WTC11 (cell line): Measurements from ENCODE around the gene PALB2. TPM values are rescaled to one million over a fixed set of nuclear protein-coding genes. Genes with fewer than 3 reads are reported as not detected.

Experiments
- ATAC-seq: fragments of 200-7000 bp; cut with Tn5 transposase; 2 replicates; pipeline ENCODE4 v1.10.0; 2021; ENCODE audit warnings: mild to moderate bottlenecking, moderate library complexity
- CTCF ChIA-PET: fragments of 300-600 bp; sonication (Branson Sonifier 250); formaldehyde crosslinking; loops from one replicate; lab custom pipeline; 2021; ENCODE audit warnings: antibody characterized with exemption; lab: Charles Lee
- POLR2A ChIA-PET: fragments of 350-600 bp; sonication (Branson Sonifier 250); formaldehyde crosslinking; loops from one replicate; lab custom pipeline; 2021; ENCODE audit warnings: antibody characterized with exemption; lab: Charles Lee
- DNase-seq: peaks from one replicate; pipeline ENCODE4 v3.0.0; 2021; ENCODE audit warnings: low spot score
- H3K27ac Mint-ChIP-seq: 2 replicates; pipeline ENCODE4 v1.8.0; 2021; ENCODE audit warnings: mixed read lengths
- H3K27me3 Mint-ChIP-seq: 2 replicates; pipeline ENCODE4 v1.8.0; 2021; ENCODE audit warnings: low read depth, mild to moderate bottlenecking, moderate library complexity, mixed read lengths
- H3K36me3 Mint-ChIP-seq: 2 replicates; pipeline ENCODE4 v1.8.0; 2021; ENCODE audit warnings: mixed read lengths
- H3K4me1 Mint-ChIP-seq: 2 replicates; pipeline ENCODE4 v1.8.0; 2022; ENCODE audit warnings: mixed read lengths
- H3K4me3 Mint-ChIP-seq: 2 replicates; pipeline ENCODE4 v1.8.0; 2021; ENCODE audit warnings: mild to moderate bottlenecking, moderate library complexity, mixed read lengths
- H3K9me3 Mint-ChIP-seq: 2 replicates; pipeline ENCODE4 v1.8.0; 2021; ENCODE audit warnings: mixed read lengths
- ELF4 ChIP-seq: sonication (generic); formaldehyde crosslinking; IDR thresholded peaks from 2 replicates; pipeline ENCODE4 v1.8.1; 2022; ENCODE audit warnings: low read depth, mild to moderate bottlenecking, moderate library complexity, missing genetic modification reagents
- FOXK1 ChIP-seq: sonication (generic); formaldehyde crosslinking; IDR thresholded peaks from 2 replicates; pipeline ENCODE4 v1.8.0; 2022; ENCODE audit warnings: mild to moderate bottlenecking, moderate library complexity, missing genetic modification reagents
- GRHL2 ChIP-seq: fragments of 250-450 bp; sonication (Bioruptor Pico); IDR thresholded peaks from 2 replicates; pipeline ENCODE4 v1.8.0; 2022; ENCODE audit warnings: mild to moderate bottlenecking, moderate library complexity; ENCODE audit not compliant: insufficient replicate concordance, severe bottlenecking
- JAZF1 ChIP-seq: fragments of 250-450 bp; sonication (Bioruptor Pico); IDR thresholded peaks from 2 replicates; pipeline ENCODE4 v1.9.0; 2021; ENCODE audit warnings: moderate library complexity, mild to moderate bottlenecking, inconsistent platforms
- JUN ChIP-seq: sonication (generic); formaldehyde crosslinking; IDR thresholded peaks from 2 replicates; pipeline ENCODE4 v1.8.0; 2023; ENCODE audit warnings: mild to moderate bottlenecking, missing genetic modification reagents
- KAT7 ChIP-seq: sonication (generic); formaldehyde crosslinking; IDR thresholded peaks from 2 replicates; pipeline ENCODE4 v1.8.1; 2023; ENCODE audit warnings: missing genetic modification reagents, mild to moderate bottlenecking, borderline replicate concordance
- NFATC4 ChIP-seq: fragments of 250-450 bp; sonication (Bioruptor Pico); IDR thresholded peaks from 2 replicates; pipeline ENCODE4 v1.9.0; 2021; ENCODE audit warnings: mild to moderate bottlenecking
- NFE2L1 ChIP-seq: sonication (generic); formaldehyde crosslinking; IDR thresholded peaks from 2 replicates; pipeline ENCODE4 v1.8.1; 2023; ENCODE audit warnings: missing genetic modification reagents
- PRRX2 ChIP-seq: fragments of 250-450 bp; sonication (Bioruptor Pico); IDR thresholded peaks from 2 replicates; pipeline ENCODE4 v1.8.0; 2021; ENCODE audit warnings: mild to moderate bottlenecking
- TEAD4 ChIP-seq: sonication (generic); formaldehyde crosslinking; IDR thresholded peaks from 2 replicates; pipeline ENCODE4 v1.8.0; 2022; ENCODE audit warnings: mild to moderate bottlenecking, missing genetic modification reagents
- total RNA-seq: library from RNA; stranded (reverse); gene quantifications from 3 replicates; pipeline ENCODE4 v1.2.3, GENCODE V29; 2021
- TF ChIP-seq, protein P1 (sequence below): sonication (generic); formaldehyde crosslinking; IDR thresholded peaks from 2 replicates; pipeline ENCODE4 v1.8.1; 2022; ENCODE audit warnings: mild to moderate bottlenecking, moderate library complexity, missing genetic modification reagents
- TF ChIP-seq, protein P2 (sequence below): sonication (generic); formaldehyde crosslinking; IDR thresholded peaks from 2 replicates; pipeline ENCODE4 v1.8.1; 2022; ENCODE audit warnings: mild to moderate bottlenecking, missing genetic modification reagents, moderate library complexity, borderline replicate concordance
- TF ChIP-seq, protein P3 (sequence below): sonication (generic); formaldehyde crosslinking; conservative IDR thresholded peaks from 2 replicates; pipeline ENCODE4 v1.8.1; 2022; ENCODE audit warnings: mild to moderate bottlenecking, missing genetic modification reagents
- TF ChIP-seq, protein P4 (sequence below): sonication (generic); formaldehyde crosslinking; IDR thresholded peaks from 2 replicates; pipeline ENCODE4 v1.8.1; 2023; ENCODE audit warnings: mild to moderate bottlenecking, missing genetic modification reagents
- TF ChIP-seq, protein P5 (sequence below): fragments of 250-450 bp; sonication (Bioruptor Pico); IDR thresholded peaks from 2 replicates; pipeline ENCODE4 v1.9.0; 2021; ENCODE audit warnings: mild to moderate bottlenecking, borderline replicate concordance
- TF ChIP-seq, protein P6 (sequence below): fragments of 250-450 bp; sonication (Bioruptor Pico); IDR thresholded peaks from 2 replicates; pipeline ENCODE4 v2.1.2; 2022; ENCODE audit warnings: mild to moderate bottlenecking, moderate library complexity
- TF ChIP-seq, protein P7 (sequence below): sonication (generic); formaldehyde crosslinking; IDR thresholded peaks from 2 replicates; pipeline ENCODE4 v1.8.0; 2023; ENCODE audit warnings: missing genetic modification reagents

PALB2 gene
- total RNA-seq, 1 experiment from 2014 or later, result 32.1 TPM

DNA sequence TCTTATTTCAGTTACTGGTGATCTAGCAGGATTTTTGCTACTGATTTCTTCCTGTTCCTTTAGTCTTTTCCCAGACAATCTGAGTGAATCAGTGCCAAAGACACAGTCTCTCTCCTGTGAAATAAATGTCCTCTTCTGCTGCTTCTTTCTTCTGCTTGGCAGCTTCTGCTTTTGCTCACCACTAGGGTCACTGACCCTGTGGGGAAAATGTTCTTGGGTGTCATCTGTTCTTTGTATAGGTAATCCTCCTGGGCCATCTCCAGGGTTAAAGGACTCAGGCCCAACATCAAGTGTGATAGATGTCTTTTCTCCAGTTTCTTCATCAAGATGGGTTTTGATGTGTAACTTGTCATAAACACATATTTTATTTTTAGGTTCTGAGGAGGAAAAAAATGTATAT lies 5.2 kb downstream of the PALB2 start:
- CTCF ChIA-PET, result no interaction called here
- no peak for DNase-seq
- Mint-ChIP-seq H3K27me3 (no peaks in the 10 kb centered on the region; the same call in 1 of the 2 replicates), H3K27ac (no peak overlapping the region), H3K4me3 (no peak overlapping the region), H3K36me3 (peaks cover 45% of the 10 kb centered on the region), H3K9me3 (no peaks in the 10 kb centered on the region), H3K4me1 (peaks cover 7% of the 10 kb centered on the region)
- ATAC-seq, result no peak
- TF ChIP-seq, protein P1, sequence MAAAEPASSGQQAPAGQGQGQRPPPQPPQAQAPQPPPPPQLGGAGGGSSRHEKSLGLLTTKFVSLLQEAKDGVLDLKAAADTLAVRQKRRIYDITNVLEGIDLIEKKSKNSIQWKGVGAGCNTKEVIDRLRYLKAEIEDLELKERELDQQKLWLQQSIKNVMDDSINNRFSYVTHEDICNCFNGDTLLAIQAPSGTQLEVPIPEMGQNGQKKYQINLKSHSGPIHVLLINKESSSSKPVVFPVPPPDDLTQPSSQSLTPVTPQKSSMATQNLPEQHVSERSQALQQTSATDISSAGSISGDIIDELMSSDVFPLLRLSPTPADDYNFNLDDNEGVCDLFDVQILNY, result no peak
- TF ChIP-seq, protein P2, sequence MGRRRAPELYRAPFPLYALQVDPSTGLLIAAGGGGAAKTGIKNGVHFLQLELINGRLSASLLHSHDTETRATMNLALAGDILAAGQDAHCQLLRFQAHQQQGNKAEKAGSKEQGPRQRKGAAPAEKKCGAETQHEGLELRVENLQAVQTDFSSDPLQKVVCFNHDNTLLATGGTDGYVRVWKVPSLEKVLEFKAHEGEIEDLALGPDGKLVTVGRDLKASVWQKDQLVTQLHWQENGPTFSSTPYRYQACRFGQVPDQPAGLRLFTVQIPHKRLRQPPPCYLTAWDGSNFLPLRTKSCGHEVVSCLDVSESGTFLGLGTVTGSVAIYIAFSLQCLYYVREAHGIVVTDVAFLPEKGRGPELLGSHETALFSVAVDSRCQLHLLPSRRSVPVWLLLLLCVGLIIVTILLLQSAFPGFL (CRISPR knock-in tag), result no peak
- TF ChIP-seq, protein P3, sequence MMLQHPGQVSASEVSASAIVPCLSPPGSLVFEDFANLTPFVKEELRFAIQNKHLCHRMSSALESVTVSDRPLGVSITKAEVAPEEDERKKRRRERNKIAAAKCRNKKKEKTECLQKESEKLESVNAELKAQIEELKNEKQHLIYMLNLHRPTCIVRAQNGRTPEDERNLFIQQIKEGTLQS (CRISPR knock-in tag), result no peak
- no peak for TF ChIP-seq PRRX2 (CRISPR knock-in tag)
- no peak for TF ChIP-seq KAT7
- TF ChIP-seq GRHL2, result no peak
- TF ChIP-seq, protein P4, sequence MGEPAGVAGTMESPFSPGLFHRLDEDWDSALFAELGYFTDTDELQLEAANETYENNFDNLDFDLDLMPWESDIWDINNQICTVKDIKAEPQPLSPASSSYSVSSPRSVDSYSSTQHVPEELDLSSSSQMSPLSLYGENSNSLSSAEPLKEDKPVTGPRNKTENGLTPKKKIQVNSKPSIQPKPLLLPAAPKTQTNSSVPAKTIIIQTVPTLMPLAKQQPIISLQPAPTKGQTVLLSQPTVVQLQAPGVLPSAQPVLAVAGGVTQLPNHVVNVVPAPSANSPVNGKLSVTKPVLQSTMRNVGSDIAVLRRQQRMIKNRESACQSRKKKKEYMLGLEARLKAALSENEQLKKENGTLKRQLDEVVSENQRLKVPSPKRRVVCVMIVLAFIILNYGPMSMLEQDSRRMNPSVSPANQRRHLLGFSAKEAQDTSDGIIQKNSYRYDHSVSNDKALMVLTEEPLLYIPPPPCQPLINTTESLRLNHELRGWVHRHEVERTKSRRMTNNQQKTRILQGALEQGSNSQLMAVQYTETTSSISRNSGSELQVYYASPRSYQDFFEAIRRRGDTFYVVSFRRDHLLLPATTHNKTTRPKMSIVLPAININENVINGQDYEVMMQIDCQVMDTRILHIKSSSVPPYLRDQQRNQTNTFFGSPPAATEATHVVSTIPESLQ (CRISPR knock-in tag), result no peak
- no peak for TF ChIP-seq NFATC4 (CRISPR knock-in tag)
- TF ChIP-seq JUN (CRISPR knock-in tag), result no peak
- TF ChIP-seq, protein P5, sequence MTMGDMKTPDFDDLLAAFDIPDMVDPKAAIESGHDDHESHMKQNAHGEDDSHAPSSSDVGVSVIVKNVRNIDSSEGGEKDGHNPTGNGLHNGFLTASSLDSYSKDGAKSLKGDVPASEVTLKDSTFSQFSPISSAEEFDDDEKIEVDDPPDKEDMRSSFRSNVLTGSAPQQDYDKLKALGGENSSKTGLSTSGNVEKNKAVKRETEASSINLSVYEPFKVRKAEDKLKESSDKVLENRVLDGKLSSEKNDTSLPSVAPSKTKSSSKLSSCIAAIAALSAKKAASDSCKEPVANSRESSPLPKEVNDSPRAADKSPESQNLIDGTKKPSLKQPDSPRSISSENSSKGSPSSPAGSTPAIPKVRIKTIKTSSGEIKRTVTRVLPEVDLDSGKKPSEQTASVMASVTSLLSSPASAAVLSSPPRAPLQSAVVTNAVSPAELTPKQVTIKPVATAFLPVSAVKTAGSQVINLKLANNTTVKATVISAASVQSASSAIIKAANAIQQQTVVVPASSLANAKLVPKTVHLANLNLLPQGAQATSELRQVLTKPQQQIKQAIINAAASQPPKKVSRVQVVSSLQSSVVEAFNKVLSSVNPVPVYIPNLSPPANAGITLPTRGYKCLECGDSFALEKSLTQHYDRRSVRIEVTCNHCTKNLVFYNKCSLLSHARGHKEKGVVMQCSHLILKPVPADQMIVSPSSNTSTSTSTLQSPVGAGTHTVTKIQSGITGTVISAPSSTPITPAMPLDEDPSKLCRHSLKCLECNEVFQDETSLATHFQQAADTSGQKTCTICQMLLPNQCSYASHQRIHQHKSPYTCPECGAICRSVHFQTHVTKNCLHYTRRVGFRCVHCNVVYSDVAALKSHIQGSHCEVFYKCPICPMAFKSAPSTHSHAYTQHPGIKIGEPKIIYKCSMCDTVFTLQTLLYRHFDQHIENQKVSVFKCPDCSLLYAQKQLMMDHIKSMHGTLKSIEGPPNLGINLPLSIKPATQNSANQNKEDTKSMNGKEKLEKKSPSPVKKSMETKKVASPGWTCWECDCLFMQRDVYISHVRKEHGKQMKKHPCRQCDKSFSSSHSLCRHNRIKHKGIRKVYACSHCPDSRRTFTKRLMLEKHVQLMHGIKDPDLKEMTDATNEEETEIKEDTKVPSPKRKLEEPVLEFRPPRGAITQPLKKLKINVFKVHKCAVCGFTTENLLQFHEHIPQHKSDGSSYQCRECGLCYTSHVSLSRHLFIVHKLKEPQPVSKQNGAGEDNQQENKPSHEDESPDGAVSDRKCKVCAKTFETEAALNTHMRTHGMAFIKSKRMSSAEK (CRISPR knock-in tag), result no peak
- TF ChIP-seq JAZF1, result no peak
- no peak for TF ChIP-seq NFE2L1
- no peak for TF ChIP-seq TEAD4 (CRISPR knock-in tag)
- no peak for TF ChIP-seq FOXK1
- TF ChIP-seq, protein P6, sequence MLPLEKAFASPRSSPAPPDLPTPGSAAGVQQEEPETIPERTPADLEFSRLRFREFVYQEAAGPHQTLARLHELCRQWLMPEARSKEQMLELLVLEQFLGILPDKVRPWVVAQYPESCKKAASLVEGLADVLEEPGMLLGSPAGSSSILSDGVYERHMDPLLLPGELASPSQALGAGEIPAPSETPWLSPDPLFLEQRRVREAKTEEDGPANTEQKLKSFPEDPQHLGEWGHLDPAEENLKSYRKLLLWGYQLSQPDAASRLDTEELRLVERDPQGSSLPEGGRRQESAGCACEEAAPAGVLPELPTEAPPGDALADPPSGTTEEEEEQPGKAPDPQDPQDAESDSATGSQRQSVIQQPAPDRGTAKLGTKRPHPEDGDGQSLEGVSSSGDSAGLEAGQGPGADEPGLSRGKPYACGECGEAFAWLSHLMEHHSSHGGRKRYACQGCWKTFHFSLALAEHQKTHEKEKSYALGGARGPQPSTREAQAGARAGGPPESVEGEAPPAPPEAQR (CRISPR knock-in tag), result no peak
- POLR2A ChIA-PET, result no interaction called here

DNA sequence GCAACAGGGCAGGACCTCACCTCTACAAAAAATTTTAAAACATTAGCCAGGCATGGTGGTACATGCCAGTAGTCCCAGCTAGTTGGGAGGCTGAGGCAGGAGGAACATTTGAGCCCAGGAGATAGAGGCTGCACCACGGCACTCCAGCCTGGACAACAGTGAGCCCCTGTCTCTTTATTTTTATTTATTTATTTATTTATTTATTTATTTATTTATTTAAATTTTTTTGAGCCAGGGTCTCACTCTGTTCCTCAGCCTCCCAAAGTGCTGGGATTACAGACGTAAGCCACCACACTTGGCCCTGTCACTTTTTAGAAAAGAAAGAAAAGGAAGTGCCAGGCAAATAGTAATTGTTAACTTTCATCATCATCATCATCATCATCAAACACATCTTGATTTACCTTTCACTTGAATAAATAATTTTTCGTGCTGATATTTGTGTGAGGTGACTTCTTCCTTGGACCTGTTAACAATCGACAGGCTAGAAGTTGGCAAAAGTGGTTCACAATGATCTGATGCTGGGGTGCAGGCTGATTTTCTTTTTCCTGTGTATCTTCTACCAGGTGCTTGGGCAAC lies 6.6 kb downstream of the PALB2 start:
- no peak overlapping the region for H3K27ac Mint-ChIP-seq
- ATAC-seq, result no peak
- TF ChIP-seq ELF4 (CRISPR knock-in tag), result no peak
- TF ChIP-seq, protein P7, sequence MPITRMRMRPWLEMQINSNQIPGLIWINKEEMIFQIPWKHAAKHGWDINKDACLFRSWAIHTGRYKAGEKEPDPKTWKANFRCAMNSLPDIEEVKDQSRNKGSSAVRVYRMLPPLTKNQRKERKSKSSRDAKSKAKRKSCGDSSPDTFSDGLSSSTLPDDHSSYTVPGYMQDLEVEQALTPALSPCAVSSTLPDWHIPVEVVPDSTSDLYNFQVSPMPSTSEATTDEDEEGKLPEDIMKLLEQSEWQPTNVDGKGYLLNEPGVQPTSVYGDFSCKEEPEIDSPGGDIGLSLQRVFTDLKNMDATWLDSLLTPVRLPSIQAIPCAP (CRISPR knock-in tag), result no peak
- CTCF ChIA-PET, result no interaction called here
- no peaks in the 10 kb centered on the region for H3K27me3 Mint-ChIP-seq
- no peak overlapping the region for H3K4me3 Mint-ChIP-seq
- H3K9me3 Mint-ChIP-seq, result no peaks in the 10 kb centered on the region
- no peak for DNase-seq
- H3K4me1 Mint-ChIP-seq, result no peaks in the 10 kb centered on the region
- peaks cover 56% of the 10 kb centered on the region for H3K36me3 Mint-ChIP-seq
- POLR2A ChIA-PET, result no interaction called here
